DMS53 treated with DMSO at 0.1 percent for 48 hours (cell line): Measurements from ENCODE around the gene TXNDC9.
"Not testable (repeated sequence)": the region's sequence is repeated elsewhere in the genome, so short reads cannot be mapped to it uniquely, and the experiment has no call there.

ENCODE experiments used
- DNase-seq: peaks from one replicate; lab custom pipeline; 2025; ENCODE audit not compliant: unreplicated experiment; lab: John Stamatoyannopoulos, UW

The TXNDC9 gene

DNA sequence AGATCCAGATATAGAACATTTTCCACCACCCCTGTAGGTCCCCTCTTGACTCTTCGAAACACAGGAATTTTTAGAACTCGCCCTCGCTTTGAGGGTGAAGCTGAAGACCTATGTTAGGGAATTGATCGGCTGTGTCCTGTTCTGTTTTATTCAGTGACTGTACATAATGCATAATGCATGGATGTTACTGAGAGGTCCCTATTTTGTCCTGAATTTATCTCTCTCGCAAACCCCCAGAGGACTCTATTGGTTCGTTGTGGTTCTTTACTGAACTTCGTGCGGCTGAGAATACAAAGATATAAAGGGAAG lies 625 bp upstream of the TXNDC9 start:
- peak; percentile 97 for DNase-seq

DNA sequence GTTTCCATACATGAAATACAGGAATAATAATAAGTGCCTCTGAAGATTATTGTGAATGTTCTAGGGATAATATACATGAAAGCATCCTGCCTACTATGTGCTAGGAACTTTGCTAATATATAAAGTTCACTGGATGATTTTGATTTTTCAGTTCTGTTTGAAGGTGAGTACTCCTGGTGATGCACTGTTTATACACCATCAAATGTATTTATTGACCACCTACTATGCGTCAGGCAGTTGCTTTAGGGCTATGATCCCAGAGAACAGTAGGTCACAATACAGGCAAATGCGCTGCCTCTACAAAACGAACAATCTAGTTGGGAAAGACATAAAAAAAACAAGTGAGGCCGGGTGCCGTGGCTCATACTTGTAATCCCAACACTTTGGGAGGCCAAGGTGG lies 10.7 kb downstream of the TXNDC9 start:
- no peak for DNase-seq

DNA sequence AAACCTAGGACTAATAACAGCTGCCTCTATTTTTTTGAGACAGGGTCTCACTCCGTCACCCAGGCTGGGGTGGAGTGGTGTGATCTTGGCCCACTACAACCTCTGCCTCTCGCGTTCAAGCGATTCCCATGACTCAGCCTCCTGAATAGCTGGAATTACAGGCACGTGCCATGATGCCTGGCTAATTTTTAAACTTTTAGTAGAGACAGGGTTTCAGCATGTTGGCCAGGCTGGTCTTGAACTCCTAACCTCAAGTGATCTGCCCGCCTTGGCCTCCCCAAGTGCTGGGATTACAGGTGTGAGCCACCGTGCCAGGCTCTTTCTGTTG lies 18.3 kb downstream of the TXNDC9 start:
- DNase-seq: not testable (repeated sequence)

DNA sequence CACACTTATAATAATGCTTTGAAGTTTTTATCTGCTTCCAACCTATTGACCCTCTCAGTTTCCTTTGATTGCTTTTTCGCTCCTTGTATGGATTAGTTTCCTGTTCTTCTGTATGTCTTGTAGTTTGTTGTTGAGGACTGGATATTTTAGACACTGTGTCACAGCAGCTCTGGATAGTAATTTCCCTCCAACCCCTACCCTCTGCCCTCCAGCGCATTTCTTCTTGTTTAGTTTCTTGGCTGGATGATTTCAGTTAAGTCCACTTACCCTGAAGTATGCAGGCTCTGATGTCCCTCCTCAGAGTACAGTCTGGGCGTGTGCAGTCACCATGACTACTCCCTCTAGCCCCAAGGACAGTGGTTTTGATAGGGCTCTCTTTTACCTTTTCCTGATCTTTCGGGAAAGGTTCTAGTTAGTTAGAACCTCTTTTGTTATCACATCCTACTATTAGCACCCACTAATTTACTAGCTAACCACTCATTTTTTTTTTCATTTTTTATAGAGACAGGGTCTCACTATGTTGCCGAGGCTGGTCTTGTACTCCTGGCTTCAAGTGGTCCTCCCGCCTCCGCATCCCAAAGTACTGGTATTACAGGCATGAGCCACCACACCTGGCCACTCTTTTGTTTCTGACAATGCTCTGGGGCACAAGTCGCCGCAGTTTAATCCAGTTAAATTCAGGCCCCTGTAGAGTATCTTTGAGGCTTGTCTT lies 18.8 kb downstream of the TXNDC9 start:
- DNase-seq: no peak

DNA sequence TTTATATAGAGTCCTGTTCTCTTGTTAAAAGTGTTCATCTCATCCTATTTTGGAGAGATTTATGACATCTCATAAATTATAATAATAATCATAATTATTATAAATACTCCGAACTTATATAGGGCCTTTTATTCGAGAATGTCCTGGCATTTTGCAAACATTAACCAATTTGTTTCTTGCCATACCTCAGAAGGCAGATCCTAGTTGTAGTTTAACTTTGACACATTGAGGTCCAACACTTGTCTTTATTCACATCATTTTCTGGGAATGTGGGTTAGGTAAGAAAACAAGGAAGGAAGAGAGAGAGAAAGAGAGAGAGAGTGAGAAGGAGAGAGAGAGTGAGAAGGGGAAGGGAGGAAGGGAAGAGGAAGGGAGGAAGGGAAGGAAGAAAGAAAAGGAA lies 35.0 kb downstream of the TXNDC9 start, which contains the start of gene LYG1:
LYG1 (minus strand) TSS at position 101 of the 400 bp plus-strand sequence. CDS start 5,527 bp downstream, outside the sequence.
- DNase-seq: not testable (repeated sequence)

DNA sequence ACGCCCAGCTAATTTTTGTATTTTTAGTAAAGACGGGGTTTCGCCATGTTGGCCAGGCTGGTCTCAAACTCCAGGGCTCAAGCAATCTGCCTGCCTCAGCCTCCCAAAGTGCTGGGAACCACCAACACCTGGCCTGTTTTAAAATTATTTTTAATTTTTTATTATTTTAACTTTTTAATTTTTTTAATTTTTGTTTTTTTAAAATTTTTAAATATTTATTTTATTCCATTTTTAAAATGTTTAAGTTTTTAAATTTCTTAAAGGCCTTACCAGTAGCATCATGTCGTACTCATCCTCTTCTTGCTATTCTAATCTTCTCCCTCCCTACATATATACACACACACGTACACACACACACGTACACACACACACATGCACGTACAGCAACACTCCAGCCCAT lies 36.6 kb downstream of the TXNDC9 start:
- DNase-seq: no peak

DNA sequence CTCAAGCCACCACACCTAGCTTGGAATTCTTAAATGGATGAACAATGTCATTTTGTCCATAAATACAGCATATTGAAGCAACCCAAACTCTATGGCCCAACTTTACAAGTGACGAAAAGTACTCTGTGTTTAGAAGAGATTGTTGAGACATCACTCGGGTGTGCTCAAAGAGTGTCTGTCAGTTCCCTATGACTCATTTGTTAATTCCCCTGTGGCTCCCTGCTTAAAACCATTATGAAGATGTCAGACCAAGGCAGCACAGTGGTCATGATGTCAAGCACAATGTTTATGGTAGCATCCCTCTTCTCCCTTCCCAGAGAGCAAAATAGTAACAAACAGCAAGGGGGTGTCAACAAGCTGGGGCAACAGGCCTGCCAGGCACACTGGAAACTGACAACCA lies 38.1 kb downstream of the TXNDC9 start:
- no peak for DNase-seq

DNA sequence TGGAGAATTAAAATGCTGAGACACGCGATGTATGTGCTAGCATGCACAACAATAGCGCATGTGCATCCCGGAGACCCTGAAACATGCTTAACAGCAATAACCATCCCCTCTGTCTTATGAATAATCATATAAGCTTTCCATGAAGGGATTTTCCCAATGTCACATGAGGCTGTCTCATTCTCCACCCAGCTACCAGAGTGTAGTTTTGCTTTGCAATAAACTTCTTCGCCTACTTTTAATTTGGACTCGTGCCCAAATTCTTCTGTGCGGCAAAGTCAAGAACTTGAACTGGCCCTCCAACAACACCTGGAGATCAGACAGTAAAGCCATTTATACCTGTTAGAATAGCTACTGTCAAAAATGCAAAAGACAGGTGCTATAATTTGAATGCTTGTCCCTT lies 50.6 kb downstream of the TXNDC9 start:
- no peak for DNase-seq

DNA sequence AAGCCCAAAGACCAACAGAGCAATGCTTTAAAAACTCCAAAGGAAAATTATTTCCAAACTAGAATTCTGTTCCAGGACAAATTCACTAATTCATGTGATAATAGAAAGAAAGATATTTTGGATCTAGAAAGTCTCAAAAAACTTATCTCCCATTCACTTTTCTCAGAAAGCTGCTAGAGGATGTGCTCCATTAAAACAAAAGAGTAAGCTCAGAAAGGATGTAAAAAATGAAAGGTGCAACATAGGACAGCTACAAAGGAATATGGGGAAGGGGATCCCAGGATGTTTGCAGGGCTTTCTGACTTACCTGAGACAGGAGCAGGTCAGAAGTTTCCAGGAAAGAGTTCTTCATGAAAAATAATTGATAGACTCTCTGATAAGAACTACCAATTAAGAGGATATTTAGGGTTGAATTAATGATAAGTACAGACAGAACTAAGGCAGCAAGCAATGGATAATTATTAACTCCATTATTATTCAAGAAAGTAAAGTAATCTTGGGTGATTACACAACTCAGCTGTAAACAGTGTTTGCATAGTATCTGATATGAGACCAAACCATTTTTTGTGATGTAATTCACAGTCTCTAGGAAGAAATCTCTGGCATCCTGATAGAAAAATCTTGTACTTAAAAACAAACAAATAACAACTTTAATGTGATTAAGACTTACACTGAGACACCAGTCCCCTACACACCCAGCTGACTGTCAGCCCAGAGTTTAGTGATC lies 56.0 kb downstream of the TXNDC9 start:
- DNase-seq: no peak

DNA sequence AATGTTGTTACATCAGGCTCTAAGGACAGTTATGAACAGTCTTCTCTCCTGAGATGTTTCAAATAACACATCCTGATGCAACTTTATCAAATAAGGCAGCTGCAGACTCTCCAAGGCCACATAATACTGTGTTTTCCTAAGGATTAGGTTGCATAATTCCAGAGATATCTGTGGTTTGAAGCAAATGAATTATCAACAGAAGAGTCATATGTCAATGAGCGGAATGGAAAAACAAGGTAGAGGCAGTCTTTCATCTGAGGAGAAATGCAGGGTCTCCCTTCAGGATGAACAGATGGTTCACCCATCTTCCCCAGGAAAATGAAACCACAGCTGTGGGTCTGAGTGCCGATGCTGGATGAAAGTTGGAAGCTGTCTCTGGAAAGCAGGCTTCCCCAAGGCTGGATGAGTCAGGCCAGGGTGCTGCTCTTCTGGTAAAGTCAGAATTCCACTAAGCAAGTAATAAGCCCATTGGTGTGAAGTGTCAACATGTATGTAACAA lies 57.3 kb downstream of the TXNDC9 start:
- DNase-seq: peak; percentile 96

DNA sequence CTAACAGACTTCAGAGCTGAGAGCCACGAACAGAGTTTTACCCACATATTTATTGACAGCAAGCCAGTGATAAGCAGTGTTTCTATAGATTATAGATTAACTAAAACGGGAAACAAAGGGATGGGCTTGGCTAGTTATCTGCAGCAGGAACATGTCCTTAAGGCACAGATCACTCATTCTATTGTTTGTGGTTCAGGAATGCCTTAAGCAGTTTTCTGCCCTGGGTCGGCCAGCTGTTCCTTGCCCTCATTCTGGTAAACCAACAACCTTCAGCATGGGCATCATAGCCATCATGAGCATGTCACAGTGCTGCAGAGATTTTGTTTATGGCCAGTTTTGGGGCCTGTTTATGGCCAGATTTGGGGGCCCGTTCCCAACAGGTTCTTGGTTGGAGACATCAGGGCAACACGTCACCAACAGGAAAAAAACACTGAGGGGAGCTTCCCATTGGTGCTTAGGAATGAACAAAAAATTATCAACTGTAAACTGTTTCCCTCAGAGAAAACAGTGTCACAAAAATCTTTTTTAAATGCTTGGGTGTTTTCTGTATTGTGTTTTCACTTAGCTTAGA lies 57.9 kb downstream of the TXNDC9 start:
- DNase-seq: not testable (repeated sequence)

DNA sequence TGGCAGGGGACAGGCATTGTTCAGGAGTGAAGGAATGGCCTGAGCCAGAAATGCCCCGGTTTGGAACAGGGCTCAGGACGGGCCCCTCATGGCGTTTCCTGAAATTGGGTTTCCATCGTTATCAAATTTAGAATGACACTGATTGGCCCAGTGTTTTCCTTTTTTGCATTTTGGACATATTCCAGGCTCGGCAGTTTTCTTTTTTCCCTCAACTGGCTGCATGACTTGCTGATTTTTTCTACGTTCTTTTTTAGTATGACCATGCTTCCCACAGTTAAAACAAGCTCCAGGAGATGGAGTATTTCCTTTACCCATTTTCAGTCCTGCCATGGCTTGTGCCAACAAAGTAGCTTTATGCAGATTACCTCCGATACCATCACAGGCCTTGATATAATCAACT lies 60.3 kb downstream of the TXNDC9 start:
- no peak for DNase-seq
